RWPE2 (cell line): ENCODE measurements around the gene SPARCL1.
"Not testable (repeated sequence)": the region's sequence is repeated elsewhere in the genome, so short reads cannot be mapped to it uniquely, and the experiment has no call there.

Source experiments
- ATAC-seq: fragments of 200-7000 bp; cut with Tn5 transposase; 3 replicates; pipeline ENCODE4 v1.9.1; 2021; ENCODE audit warnings: low read depth
- DNase-seq: peaks from one replicate; pipeline ENCODE4 v3.0.0-alpha.2; 2020; ENCODE audit warnings: low spot score
- H3K27ac ChIP-seq: fragments of 450-650 bp; 2 replicates; pipeline ENCODE4 v1.5.1; 2017; ENCODE audit warnings: mild to moderate bottlenecking; ENCODE audit not compliant: poor library complexity, severe bottlenecking
- H3K27me3 ChIP-seq: fragments of 250-450 bp; sonication (Bioruptor Pico); 2 replicates; pipeline ENCODE4 v1.5.1; 2021; ENCODE audit warnings: mild to moderate bottlenecking, moderate library complexity; ENCODE audit not compliant: insufficient read depth, poor library complexity, severe bottlenecking
- H3K36me3 ChIP-seq: fragments of 250-450 bp; sonication (Bioruptor Pico); 2 replicates; pipeline ENCODE4 v1.5.1; 2020; ENCODE audit warnings: low read depth, mild to moderate bottlenecking, moderate library complexity
- H3K4me1 ChIP-seq: fragments of 250-450 bp; sonication (Bioruptor Pico); 2 replicates; pipeline ENCODE4 v1.5.1; 2021; ENCODE audit warnings: mild to moderate bottlenecking, moderate library complexity; ENCODE audit not compliant: insufficient read depth, poor library complexity, severe bottlenecking
- H3K4me3 ChIP-seq: fragments of 250-450 bp; sonication (Bioruptor Pico); 2 replicates; pipeline ENCODE4 v1.5.1; 2021; ENCODE audit warnings: mild to moderate bottlenecking, moderate library complexity; ENCODE audit not compliant: severe bottlenecking
- H3K9me3 ChIP-seq: fragments of 250-450 bp; sonication (Bioruptor Pico); 2 replicates; pipeline ENCODE4 v1.5.1; 2021; ENCODE audit warnings: mild to moderate bottlenecking, moderate library complexity; ENCODE audit not compliant: severe bottlenecking
- CTCF ChIP-seq: fragments of 450-650 bp; IDR thresholded peaks from one replicate; pipeline ENCODE4 v1.5.1; 2017; ENCODE audit warnings: mild to moderate bottlenecking, moderate library complexity; ENCODE audit not compliant: poor library complexity, severe bottlenecking

The SPARCL1 gene

GRCh38 chr4:87428979-87429378 is 100.2 kb downstream of the SPARCL1 start:
- no peaks in the 10 kb centered on the region for H3K27me3 ChIP-seq
- ATAC-seq: no peak
- H3K4me3 ChIP-seq: no peak overlapping the region
- no peak overlapping the region for H3K27ac ChIP-seq
- no peak for TF ChIP-seq CTCF
- H3K4me1 ChIP-seq: peaks cover 12% of the 10 kb centered on the region
- DNase-seq: no peak
- no peaks in the 10 kb centered on the region for H3K9me3 ChIP-seq
- H3K36me3 ChIP-seq: peaks cover 7% of the 10 kb centered on the region; the same call in 1 of the 2 replicates

GRCh38 chr4:87427518-87427868 is 101.7 kb downstream of the SPARCL1 start:
- H3K4me3 ChIP-seq: no peak overlapping the region
- no peaks in the 10 kb centered on the region for H3K9me3 ChIP-seq
- DNase-seq (no peak), ATAC-seq (no peak)
- H3K4me1 ChIP-seq: peaks cover 22% of the 10 kb centered on the region
- peaks cover 7% of the 10 kb centered on the region; the same call in 1 of the 2 replicates for H3K36me3 ChIP-seq
- H3K27me3 ChIP-seq: no peaks in the 10 kb centered on the region
- no peak overlapping the region for H3K27ac ChIP-seq
- no peak for TF ChIP-seq CTCF

GRCh38 chr4:87426865-87427517 is 102.2 kb downstream of the SPARCL1 start:
- TF ChIP-seq CTCF: no peak
- DNase-seq (no peak), ATAC-seq (no peak)
- Histone ChIP-seq H3K9me3 (no peaks in the 10 kb centered on the region), H3K36me3 (peaks cover 7% of the 10 kb centered on the region; the same call in 1 of the 2 replicates), H3K4me1 (peaks cover 22% of the 10 kb centered on the region), H3K4me3 (no peak overlapping the region), H3K27ac (no peak overlapping the region), H3K27me3 (no peaks in the 10 kb centered on the region)

GRCh38 chr4:87425711-87426110 is 103.5 kb downstream of the SPARCL1 start:
- H3K27me3 ChIP-seq: no peaks in the 10 kb centered on the region
- peaks cover 7% of the 10 kb centered on the region; the same call in 1 of the 2 replicates for H3K36me3 ChIP-seq
- DNase-seq (no peak), ATAC-seq (no peak)
- no peak overlapping the region for H3K4me3 ChIP-seq
- H3K4me1 ChIP-seq: peaks cover 22% of the 10 kb centered on the region
- no peak overlapping the region for H3K27ac ChIP-seq
- H3K9me3 ChIP-seq: no peaks in the 10 kb centered on the region
- TF ChIP-seq CTCF: no peak

GRCh38 chr4:87424099-87424543 is 105.1 kb downstream of the SPARCL1 start:
- DNase-seq, H3K27me3 ChIP-seq, H3K9me3 ChIP-seq, H3K4me3 ChIP-seq, ATAC-seq, H3K36me3 ChIP-seq, H3K27ac ChIP-seq: not testable (repeated sequence)
- H3K4me1 ChIP-seq: peaks cover 22% of the 10 kb centered on the region
